Measurements from ENCODE around the gene ACSS1.

GRCh38 chr20:25081065-25081729 is 23.3 kb upstream of the ACSS1 start:
- TF ChIP-seq CTCF (IDR thresholded peaks at IDR 0.05; ENCODE audit: low read depth, low read length) (no peak), POLR2A (IDR thresholded peaks at IDR 0.05; ENCODE audit: extremely low read depth, insufficient read length) (no peak), MYC (IDR thresholded peaks at IDR 0.05; ENCODE audit: low read depth, low read length) (no peak)
- TF ChIP-seq, protein P1, sequence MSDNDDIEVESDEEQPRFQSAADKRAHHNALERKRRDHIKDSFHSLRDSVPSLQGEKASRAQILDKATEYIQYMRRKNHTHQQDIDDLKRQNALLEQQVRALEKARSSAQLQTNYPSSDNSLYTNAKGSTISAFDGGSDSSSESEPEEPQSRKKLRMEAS (IDR thresholded peaks at IDR 0.05; ENCODE audit: low read depth, low read length), result no peak
